ENCODE results near the gene PAQR3.
A peak's percentile ranks its signal among the peaks of the same experiment; 100 is the strongest.
"Not testable (repeated sequence)": the region's sequence is repeated elsewhere in the genome, so short reads cannot be mapped to it uniquely, and the experiment has no call there.

PAQR3 gene

GRCh38 chr4:78926826-78927225, 12.4 kb downstream of the PAQR3 start:
- DNase-seq = no peak

GRCh38 chr4:78923464-78924312, 15.6 kb downstream of the PAQR3 start:
- DNase-seq = no peak

GRCh38 chr4:78922207-78922606, 17.0 kb downstream of the PAQR3 start:
- DNase-seq = no peak

GRCh38 chr4:78910612-78911011, 28.6 kb downstream of the PAQR3 start:
- no peak for DNase-seq

GRCh38 chr4:78908974-78909373, 30.3 kb downstream of the PAQR3 start:
- DNase-seq = not testable (repeated sequence)

GRCh38 chr4:78907638-78908037, 31.6 kb downstream of the PAQR3 start:
- no peak for DNase-seq

- DNase-seq = no peak
Observed at GRCh38 chr4:78904143-78904542, 35.1 kb downstream of the PAQR3 start.

- no peak for DNase-seq
Observed at GRCh38 chr4:78902298-78902697, 36.9 kb downstream of the PAQR3 start.

GRCh38 chr4:78901882-78902281, 37.4 kb downstream of the PAQR3 start:
- no peak for DNase-seq

- DNase-seq = no peak
Observed at GRCh38 chr4:78899302-78899701, 39.9 kb downstream of the PAQR3 start.

- no peak for DNase-seq
Observed at GRCh38 chr4:78889955-78890354, 49.3 kb downstream of the PAQR3 start.

GRCh38 chr4:78885598-78885997, 53.6 kb downstream of the PAQR3 start:
- DNase-seq = no peak

- DNase-seq = no peak
Observed at GRCh38 chr4:78880874-78881492, 58.3 kb downstream of the PAQR3 start.

GRCh38 chr4:78878031-78878430, 61.2 kb downstream of the PAQR3 start:
- DNase-seq = no peak

GRCh38 chr4:78876568-78877320, 62.5 kb downstream of the PAQR3 start:
- DNase-seq = no peak

GRCh38 chr4:78870056-78870455, 69.2 kb downstream of the PAQR3 start:
- DNase-seq = no peak

- DNase-seq = not testable (repeated sequence)
Observed at GRCh38 chr4:78868712-78869111, 70.5 kb downstream of the PAQR3 start.

GRCh38 chr4:78865451-78865850, 73.8 kb downstream of the PAQR3 start:
- no peak for DNase-seq

GRCh38 chr4:78864405-78865024, 74.7 kb downstream of the PAQR3 start:
- peak; percentile 59 for DNase-seq

- DNase-seq = no peak
Observed at GRCh38 chr4:78863991-78864390, 75.2 kb downstream of the PAQR3 start.

GRCh38 chr4:78863254-78863869, 75.9 kb downstream of the PAQR3 start:
- DNase-seq = no peak

- DNase-seq = no peak
Observed at GRCh38 chr4:78862314-78862737, 76.9 kb downstream of the PAQR3 start.

Data from amniotic stem cell (primary cell).